Inferior parietal cortex (tissue), 1 donor: ENCODE data around the gene AIFM3.
A peak's percentile ranks its signal among the peaks of the same experiment; 100 is the strongest.

Experiments used
- DNase-seq: peaks from one replicate; pipeline ENCODE4 v3.0.0-alpha.2; 2016; ENCODE audit errors: extremely low spot score

Gene AIFM3

DNA sequence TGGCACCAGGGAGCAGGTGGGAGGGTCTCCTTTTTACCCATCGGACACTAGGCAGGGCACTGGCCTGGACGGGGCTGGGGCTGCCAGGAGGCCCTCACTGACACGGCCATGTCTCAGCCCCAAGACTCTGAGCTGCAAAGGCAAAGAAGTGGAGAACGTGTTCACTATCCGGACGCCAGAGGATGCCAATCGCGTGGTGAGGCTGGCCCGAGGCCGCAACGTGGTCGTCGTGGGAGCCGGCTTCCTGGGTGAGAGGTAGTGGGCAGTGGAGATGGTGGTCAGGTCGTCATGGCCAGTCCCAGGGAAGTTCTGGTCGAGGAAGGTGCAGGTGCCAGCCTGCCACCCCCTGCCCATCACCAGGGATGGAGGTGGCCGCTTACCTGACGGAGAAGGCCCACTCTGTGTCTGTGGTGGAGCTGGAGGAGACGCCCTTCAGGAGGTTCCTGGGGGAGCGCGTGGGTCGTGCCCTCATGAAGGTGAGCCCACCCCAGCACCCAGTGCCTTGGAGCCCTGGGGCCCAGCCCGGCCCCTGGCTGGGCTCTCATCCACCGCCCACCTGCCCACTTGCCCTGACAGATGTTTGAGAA is 9.3 kb downstream of the AIFM3 start:
- DNase-seq = no peak

DNA sequence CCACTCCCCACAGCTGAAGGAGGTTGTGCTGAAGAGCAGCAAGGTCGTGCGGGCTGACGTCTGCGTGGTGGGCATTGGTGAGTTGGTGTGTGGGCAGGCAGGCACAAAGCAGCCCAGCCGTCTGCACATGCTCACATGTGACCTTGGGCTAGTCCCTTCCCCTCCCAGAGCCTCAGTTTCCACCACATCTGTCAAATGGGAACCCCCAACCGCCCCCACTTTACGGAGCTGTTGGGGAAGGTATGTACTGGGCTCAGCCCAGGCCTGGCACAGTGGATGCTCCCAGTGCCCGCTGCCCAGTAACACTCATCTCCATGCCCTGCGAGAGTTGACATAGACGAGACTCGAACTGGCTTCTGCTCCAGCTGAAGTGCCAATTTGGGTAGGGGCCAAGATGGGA is 10.0 kb downstream of the AIFM3 start:
- no peak for DNase-seq

DNA sequence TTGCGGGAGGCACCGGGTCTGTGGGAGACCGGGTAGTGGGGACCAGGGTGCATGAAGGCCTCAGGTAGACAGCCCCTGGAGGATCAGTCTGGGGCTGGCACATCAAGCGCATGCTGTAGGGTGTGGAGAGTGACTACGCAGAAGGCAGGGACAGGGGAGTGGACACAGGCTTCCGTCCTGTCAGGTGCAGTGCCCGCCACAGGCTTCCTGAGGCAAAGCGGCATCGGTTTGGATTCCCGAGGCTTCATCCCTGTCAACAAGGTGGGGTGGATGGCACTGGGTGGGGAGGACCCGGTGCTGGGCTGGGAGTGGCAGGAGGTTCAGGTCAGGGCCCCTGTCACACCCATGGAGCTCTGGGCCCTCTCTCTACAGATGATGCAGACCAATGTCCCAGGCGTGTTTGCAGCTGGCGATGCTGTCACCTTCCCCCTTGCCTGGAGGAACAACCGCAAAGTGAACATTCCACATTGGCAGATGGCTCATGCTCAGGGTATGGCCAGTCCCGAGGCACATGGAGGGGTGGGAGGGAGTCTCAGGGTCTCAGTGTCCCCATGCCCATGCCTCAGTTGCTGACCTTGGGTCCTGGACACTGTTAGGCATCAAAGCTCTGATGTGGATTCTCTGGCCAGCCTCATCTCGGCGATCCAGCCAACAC is 10.6 kb downstream of the AIFM3 start:
- DNase-seq = no peak

DNA sequence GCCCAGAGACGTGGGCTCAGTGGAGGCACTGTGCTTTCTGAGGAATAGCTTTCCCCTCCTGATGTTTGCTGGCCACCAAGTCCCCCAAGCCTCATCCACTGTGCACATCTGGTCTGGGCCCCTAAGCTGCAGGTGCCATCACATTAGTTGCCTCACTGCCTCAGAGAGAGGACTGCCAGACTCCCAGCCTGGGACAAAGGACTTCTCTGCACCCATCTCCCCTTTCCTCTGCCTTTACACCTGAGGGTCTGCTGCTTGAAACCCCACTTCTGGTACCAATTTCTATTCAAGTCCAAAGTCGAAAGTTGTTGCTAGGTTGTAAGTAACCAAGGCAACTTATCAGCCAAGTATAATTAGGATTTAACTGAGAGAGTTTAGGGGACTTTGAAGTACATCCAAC is 11.4 kb downstream of the AIFM3 start:
- DNase-seq = no peak

DNA sequence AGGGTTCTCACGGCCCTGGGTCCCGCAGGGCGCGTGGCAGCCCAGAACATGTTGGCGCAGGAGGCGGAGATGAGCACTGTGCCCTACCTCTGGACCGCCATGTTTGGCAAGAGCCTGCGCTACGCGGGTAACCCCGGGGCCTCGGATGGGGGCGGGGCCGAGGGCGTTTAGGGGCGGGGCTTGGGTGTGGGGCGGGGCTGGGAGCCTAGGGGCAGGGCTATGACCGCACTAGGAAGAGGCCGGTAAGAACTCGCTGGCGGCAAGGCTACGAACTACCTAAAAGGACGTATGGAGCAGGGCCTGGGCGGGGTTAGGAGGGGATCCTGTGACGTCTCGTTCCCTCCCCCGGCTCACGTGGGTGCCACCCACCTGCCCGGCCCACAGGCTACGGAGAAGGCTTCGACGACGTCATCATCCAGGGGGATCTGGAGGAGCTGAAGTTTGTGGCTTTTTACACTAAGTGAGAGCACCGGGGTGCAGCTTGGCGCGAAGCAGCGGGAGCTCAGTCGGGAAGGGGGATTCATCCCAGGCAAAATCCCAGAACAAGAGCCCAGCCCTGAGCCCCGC is 12.3 kb downstream of the AIFM3 start:
- DNase-seq = no peak

DNA sequence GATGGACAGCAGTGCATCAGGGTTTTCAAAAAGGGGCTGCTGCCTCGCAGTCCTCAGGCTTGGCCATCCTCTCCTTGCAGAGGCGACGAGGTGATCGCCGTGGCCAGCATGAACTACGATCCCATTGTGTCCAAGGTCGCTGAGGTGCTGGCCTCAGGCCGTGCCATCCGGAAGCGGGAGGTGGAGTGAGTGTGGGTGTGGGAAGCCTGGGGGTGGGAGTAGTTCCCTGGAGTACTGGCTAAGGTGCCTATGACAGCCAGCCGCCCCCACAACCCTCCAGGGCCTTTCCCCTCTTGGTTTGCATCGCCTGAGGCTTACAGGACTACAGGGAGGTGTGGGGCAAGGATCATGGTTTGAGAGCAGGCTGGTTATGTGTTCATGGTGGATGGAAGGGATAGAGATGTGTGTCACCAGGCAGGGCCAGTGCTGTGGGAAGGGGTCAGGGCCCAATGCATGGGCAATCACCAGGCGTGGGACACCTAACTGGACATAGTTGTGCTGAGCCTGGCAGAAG is 12.9 kb downstream of the AIFM3 start:
- DNase-seq = no peak

DNA sequence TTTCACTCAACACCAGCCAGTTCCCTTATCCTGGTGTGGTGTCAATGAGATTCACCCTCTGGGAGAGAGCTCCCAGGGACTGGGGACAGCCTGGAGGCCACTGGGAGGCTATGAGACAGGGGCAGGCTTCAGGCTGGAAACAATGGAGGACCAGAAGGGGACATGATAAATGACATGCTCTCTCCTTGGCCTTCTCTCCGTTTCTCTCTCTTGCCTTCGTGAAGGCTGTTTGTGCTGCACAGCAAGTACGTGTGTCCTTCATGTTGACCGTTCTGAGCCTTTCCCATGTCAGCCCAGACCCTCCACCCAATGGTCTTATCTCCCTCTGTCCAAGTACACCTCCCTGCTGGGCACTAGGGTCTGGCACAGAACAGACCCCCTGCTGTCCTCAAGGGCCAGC is 13.5 kb downstream of the AIFM3 start:
- no peak for DNase-seq

DNA sequence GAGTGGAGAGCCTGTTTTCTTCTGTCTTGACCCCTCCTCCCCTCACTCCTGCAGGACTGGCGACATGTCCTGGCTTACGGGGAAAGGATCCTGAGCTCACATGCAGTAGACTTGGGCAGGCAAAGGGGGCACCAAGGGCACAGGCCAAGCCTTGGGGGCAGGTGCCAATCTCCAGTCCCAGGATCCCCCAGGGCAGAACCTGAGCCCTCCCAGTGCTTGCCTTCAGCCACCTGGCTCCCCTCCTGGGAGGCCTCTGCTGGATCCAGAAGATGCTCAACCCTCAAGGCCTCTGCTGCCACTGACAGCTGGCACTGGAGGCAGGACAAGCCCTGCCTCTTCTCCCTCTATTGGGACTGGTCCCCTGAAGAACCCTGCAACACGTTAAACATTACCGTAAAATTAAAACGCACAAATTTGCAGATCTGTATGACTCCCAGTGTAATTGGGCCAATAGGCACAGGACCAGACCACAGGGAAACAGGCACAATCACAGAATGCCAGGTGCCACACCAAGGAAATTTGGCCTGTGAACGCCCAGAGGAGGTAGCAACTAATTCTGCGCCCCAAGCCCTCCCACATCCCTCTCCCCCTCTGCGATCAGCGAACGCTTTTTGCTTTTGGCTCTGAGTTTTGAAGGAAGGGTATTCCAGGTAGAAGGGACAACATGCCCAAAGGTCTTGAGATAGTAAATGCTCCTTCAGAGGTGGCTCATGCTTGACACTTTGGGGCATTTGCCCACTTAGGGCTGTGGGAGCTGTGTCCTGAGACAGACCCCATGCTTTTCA is 14.1 kb downstream of the AIFM3 start:
- no peak for DNase-seq

DNA sequence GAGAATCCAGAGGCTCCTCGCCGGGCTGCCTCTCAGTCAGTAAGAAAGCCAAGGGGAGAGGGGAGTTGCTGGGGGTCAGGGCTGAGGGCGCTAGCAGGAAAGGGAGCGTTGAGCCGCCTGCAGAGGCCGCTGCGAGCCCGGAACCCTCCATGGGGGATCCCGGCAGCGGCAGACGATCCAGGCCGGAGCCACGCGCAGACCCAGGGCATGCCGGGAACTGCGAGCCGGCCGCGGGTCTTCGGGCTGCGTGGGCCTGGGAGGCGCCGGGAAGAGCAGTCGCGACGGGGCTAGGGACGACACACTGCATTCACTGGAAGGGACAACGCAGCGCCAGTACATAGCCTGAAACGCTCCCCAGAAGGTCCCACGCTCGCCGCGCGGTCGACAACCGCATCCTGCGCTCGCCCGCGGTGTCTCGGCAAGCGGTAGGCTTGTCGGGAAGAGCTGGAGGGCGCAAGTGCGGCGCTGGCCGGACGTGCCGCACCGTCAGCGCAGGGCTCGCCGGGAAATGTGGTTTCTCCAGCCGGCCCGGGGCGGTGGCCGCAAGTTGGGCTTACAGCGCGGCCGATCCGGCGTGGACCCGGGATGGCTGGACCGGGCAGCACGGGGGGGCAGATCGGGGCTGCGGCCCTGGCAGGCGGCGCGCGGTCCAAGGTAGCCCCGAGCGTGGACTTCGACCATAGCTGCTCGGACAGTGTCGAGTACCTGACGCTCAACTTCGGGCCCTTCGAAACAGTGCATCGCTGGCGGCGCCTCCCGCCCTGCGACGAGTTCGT is 14.9 kb downstream of the AIFM3 start, which contains the start of gene LZTR1:
Gene LZTR1, plus strand, starts transcription at position 511 of the 776 bp plus-strand sequence. Its CDS starts 75 bp downstream, at position 586.
- DNase-seq = peak; percentile 92

DNA sequence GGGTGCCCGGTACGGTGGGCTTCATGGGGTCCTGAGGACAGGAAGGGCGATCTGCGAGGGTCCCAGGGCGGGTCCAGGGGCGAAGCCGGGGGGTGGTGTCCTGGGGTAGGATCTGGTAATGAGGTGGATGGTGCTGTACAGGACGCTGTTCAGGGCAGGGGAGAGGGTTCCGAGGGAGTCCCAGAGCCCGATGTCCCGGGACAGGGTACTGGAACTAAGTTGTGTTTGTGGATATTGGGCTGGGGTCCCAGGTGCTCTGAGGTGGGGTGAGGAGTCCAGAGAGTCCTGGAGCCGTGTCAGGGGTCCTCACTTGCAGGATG is 15.5 kb downstream of the AIFM3 start:
- no peak for DNase-seq

DNA sequence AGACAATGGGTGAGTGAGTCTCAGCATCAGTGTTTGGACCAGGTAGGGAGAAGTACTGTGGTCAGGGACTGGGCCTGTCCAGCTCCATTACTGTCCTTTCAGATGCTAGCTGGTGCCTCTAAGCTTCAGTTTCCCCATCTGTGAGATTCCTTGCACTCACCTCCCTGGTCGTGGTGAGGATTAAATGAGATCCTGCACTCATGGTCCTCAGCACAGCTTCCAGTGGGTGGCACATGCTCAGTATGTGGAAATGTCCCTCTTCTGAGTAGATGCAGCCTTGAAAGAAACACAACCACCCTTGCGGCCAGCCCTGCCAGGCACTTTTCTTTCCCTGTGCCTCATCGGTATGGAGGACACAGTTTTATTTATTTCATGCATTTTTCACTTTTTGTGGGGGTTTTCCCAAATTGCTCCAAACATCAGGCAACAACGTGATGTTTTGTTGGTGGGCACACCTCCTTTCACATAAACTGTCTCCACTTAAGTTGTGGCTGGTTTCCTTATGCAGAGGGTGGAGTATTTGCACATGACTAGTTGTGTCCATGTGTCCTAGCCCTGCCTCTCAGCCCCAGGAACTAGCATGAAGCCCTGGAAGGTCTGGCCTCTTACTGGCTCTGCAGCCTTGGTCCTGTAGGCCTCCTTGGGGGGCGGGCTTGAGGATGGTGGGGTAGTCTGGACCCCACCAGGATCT is 16.2 kb downstream of the AIFM3 start:
- no peak for DNase-seq

DNA sequence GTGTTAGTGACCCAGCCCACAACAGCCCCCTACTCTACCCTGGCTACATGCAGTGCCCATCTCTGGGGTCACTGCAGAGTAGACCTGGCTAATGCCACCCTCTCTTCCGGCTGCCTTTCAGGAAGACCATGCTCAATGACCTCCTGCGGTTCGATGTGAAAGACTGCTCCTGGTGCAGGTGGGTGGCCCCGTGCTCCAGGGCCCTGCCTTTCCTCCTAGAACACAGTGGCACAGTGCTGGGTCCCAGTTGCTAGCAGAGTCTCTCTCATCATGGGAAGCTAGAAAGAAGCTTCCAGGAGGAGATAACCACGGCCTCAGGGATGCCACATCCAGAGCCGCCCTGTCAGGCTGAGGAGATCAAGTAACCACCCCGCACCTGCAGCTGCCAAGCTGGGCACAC is 18.7 kb downstream of the AIFM3 start:
- no peak for DNase-seq

DNA sequence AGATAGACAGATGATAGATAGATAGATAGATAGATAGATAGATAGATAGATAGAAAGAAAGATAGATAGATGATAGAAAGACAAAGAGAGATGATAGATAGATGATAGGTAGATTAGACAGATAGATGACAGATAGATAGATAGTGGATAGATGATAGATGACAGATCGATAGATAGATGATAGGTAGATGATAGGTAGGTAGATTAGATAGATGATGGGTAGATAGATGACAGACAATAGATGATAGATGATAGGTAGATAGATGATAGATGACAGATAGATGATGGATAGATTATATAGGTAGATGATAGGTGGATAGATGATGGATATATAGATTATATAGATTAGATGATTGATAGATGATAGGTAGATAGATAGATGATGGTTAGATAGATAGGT is 19.3 kb downstream of the AIFM3 start:
- DNase-seq = no peak

DNA sequence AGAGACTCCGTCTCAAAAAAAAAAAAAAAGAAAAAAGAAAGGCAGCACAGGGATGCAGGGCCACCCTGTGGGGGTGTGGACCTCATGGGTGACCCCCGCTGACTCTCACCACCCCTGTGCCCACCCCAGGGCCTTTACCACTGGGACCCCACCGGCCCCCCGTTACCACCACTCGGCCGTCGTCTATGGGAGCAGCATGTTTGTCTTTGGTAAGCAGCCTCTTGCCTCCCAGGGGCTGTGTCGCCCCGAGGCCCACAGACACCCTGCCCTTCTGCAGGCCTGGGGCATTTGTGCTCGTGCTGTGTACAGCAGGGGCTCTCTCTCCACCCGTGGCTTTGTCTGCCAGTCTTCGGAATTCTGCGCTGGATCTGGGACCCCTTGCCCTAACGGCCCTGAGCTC is 20.3 kb downstream of the AIFM3 start:
- no peak for DNase-seq

DNA sequence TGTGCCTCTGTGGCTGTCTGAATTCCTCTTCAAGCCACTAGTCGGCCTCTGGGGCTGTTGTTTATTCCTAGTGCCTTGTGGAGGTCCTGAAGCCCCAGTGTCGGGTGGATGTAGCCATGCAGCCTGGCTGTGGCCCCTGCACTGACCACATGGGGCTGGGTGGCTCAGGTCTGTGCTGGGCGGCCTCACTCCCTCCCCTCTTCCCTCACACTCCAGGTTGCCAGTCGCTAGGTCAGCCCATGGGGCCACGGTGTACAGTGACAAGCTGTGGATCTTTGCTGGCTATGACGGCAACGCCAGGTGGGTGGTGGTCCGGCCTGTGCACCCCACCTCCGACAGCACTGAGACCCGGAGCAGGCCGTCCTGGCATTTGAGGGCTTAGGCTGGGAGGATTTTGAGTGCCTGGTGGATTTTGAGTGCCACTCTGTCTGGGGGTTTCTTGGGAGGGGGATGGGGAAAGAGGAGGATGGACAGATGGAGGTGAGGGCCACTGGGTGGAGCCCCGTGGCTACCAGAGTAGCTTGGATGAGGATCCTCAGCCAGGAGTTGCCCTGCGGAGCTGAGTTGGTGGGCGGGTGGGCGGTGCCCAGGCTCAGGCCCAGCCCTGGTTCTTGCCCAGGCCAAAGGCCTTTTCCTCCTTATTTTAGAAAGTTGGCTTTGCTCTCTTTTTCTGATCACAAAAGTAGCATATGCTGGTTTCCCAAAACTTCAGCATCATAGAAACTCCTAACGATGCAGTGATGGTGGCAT is 21.7 kb downstream of the AIFM3 start:
- DNase-seq = no peak

DNA sequence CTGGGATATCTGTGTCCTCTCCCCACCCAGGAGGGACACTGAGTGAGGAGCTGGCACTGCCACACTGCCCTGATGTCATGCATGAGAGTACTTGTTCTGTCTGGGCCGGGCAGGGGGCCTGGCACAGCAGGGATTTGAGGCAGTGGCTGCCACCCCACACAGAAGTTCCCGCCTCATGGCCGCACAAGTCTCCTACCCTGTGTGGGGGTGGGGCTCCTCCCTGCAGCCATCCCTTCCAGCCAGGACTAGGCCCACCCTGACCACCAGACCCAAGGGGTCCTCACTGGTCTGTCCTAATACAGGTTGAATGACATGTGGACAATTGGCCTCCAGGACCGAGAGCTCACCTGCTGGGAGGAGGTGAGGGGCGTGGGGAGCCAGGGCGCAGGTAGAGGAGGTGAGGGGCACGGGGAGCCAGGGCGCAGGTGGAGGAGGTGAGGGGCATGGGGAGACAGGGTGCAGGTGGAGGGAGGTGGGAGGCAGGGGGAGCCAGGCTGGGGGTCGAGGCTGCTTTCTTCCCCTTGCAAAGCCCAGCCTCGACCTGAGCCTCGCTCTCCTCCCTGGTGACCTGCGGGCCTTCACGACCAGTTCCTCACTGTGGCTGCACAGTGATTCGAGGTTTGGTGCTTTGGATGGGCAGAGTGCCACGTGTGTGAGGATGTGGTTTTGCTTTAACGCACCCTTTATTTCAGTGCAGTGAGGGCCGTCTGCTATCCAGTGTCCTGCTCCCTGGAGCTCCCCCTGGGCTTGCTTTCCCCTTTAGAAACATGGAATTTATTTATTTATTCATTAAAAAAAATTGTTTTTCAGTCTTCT is 22.5 kb downstream of the AIFM3 start:
- no peak for DNase-seq

DNA sequence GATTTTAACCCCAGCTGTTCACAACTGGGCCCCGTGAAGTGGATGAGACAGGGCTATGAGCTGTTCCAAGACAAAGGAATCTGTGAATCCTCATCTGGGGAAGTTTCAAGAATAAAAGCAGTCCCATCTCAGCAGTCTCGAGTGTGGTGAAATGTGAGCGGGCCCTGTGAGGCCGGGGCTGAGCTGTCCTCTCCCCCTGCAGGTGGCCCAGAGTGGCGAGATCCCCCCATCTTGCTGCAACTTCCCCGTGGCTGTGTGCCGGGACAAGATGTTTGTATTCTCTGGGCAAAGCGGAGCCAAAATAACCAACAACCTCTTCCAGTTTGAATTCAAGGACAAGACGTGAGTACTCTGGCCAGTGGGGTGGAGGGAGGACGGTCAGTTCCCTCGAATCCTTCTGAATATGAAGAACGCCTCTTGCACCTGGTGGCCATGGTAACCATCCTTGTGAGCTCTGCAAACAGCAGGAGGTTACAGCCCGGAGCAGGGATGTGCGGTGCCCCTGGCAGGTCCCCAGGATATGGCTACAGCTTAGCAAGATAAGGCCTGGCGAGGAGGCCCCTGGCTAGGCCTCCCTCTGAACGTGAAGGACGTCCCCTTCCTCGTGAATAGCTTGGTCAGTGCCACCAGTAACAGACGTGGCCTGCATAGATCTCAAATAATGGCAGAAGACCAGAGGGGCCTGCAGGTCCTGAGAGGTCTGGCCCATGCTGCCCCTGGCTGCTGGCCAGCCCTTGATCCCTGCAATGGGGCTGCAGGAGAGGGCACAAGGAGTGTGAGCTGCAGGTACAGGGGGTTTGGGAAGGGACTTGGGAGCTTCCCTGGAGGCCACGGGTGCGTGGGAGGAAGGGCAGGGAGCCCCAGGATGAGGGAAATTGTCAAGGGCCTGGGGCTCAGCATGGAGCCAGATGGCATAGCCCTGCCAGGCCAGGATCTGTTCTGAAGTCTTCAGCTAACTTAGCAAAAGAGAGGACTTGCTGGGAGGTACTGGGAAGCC is 23.4 kb downstream of the AIFM3 start:
- no peak for DNase-seq

DNA sequence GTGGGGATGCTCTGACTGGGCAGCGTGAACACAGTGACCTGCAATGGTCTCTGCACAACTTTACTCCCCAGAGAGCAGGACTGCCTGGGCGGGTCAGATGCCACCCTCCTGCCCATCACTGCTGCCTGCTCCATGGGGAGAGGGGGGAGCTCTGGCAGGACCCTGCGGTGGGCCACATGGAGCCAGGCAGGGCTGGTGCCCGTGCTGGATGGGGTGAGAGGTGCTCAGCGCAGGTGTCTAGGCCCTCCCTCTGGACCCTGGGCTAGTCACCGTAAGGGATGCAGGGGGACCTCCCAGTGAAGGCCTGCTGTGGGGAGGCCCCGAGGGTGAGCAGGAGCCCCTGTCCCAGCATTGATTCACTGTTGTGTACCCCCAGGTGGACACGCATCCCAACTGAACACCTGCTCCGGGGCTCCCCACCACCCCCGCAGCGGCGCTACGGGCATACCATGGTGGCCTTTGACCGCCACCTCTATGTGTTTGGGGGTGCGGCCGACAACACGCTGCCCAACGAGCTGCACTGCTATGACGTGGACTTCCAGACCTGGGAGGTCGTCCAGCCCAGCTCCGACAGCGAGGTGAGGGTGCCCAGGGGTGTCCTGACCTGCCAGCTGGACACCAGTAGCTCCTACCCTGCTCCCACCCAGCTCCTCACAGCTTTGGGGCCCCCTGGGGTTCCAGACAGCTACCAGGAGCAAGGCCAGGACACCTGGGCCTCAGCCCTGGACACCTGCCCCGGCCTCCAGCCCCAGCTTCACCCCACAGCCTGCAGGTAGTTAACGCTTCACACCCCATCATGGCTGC is 24.4 kb downstream of the AIFM3 start:
- DNase-seq = no peak
